Spinal cord (tissue), 10 donors: ENCODE measurements around the gene ZNF385C. TPM values are rescaled to one million over a fixed set of nuclear protein-coding genes. Genes with fewer than 3 reads are reported as not detected.

Source experiments
- DNase-seq, 6 donors: peaks; one replicate each; pipeline versions ENCODE4 v3.0.0 to v3.0.0-alpha.2; 2013 to 2015; ENCODE audit warnings: low spot score in 6 of 6, low read depth in 4 of 6
- H3K27ac ChIP-seq: one replicate; pipeline ENCODE4 v1.5.1; 2013; ENCODE audit warnings: low read depth, low read length, control low read depth
- H3K27me3 ChIP-seq: one replicate; pipeline ENCODE4 v1.6.1; 2013; ENCODE audit warnings: low read length; ENCODE audit not compliant: control insufficient read depth, insufficient read depth
- H3K36me3 ChIP-seq: one replicate; pipeline ENCODE4 v1.6.1; 2013; ENCODE audit warnings: low read length; ENCODE audit not compliant: control insufficient read depth, insufficient read depth
- H3K4me1 ChIP-seq: one replicate; pipeline ENCODE4 v1.6.1; 2013; ENCODE audit warnings: low read length; ENCODE audit not compliant: control insufficient read depth, insufficient read depth
- H3K4me3 ChIP-seq: one replicate; pipeline ENCODE4 v1.5.1; 2013; ENCODE audit warnings: low read depth, low read length, control low read depth
- H3K9me3 ChIP-seq: one replicate; pipeline ENCODE4 v1.6.1; 2013; ENCODE audit warnings: low read length; ENCODE audit not compliant: control insufficient read depth, insufficient read depth
- WGBS: methylation state at CpG from one replicate; pipeline ENCODE4 v1.1.5; 2013; ENCODE audit warnings: missing lambda C conversion rate; ENCODE audit not compliant: insufficient coverage; 5-methylcytosine and 5-hydroxymethylcytosine counted together
- polyA plus RNA-seq, 2 donors: library from polyadenylated mRNA; unstranded; fragments of 120-200 nt; gene quantifications; one replicate each; pipeline ENCODE4 v1.2.1, GENCODE V29; 2013; ENCODE audit not compliant: insufficient read length in 2 of 2
- total RNA-seq, 2 donors: library from RNA; depleted of rRNA in 1 of 2; stranded (reverse); fragments of 120-200 nt in 1 of 2; fragments of >200 nt in 1 of 2; gene quantifications; one replicate each; pipeline versions ENCODE4 v1.2.3 to v1.2.4, GENCODE V29; 2013 to 2014
- donor health status: healthy.

ZNF385C gene
- total and polyA plus RNA-seq, 4 donors: 0.50 to 7.3 (median 3.9) TPM

GRCh38 chr17:42135664-42136653, 37.7 kb upstream of the ZNF385C start:
- 82% methylated on average over 9 of the region's 15 CpGs for WGBS
- DNase-seq: no peak
- H3K36me3 ChIP-seq: peaks cover 7% of the 10 kb centered on the region
- no peaks in the 10 kb centered on the region for H3K27me3 ChIP-seq
- H3K4me3 ChIP-seq: no peak overlapping the region
- H3K9me3 ChIP-seq: no peaks in the 10 kb centered on the region
- H3K27ac ChIP-seq: no peak overlapping the region
- H3K4me1 ChIP-seq: peaks cover 43% of the 10 kb centered on the region

DNA sequence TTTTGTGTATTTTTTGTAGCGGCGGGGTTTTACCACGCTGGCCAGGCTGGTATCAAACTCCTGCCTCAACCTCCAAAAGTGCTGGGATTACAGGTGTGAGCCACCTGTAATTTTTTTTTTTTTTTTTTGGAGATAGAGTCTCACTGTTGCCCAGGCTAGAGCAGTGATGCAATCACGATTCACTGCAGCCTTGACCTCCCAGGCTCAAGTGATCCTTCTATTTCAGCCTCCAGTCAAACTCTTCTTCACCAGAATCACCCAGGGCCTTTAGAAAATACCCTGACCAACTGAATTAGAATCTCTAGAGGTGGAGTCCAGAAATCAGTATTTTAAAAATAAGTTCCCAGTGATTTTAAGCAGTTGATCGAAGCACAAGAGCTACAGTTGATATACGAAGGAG, 36.9 kb upstream of the ZNF385C start:
- no peaks in the 10 kb centered on the region for H3K9me3 ChIP-seq
- no peak overlapping the region for H3K27ac ChIP-seq
- H3K4me1 ChIP-seq: peaks cover 51% of the 10 kb centered on the region
- 92% methylated on average over 2 of the region's 6 CpGs for WGBS
- no peak overlapping the region for H3K4me3 ChIP-seq
- no peaks in the 10 kb centered on the region for H3K27me3 ChIP-seq
- no peak for DNase-seq
- peaks cover 13% of the 10 kb centered on the region for H3K36me3 ChIP-seq

DNA sequence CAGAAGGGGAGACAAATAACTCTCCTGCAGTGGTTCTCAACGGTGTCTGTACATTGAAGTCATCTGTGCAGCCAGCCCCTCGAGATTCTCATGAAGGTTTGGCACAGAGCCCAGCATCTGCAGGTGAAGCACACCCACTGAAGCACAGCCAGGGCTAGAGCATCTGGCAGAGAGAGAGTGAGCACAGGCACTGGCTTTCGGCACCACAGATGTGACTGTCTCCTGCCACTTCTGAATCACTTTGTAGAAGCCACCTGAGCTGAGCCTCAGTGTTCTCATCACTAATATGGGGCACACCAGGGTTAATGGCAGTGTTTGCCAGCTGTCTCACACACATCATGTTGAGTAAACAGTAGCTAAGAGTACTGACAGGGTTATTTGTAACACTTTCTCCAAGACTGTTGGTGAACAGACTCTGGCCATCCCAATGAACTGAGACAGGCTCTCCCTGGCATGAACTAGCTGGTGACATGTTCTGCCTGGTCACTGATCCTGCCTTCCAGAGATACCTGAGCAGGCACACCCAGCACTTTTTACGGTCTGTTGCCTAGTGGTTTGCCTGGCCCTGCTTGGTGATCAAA, 35.3 kb upstream of the ZNF385C start:
- H3K4me1 ChIP-seq: peaks cover 42% of the 10 kb centered on the region

GRCh38 chr17:42132941-42133340, 34.7 kb upstream of the ZNF385C start:
- Histone ChIP-seq H3K36me3 (peaks cover 35% of the 10 kb centered on the region), H3K9me3 (no peaks in the 10 kb centered on the region), H3K27me3 (no peaks in the 10 kb centered on the region), H3K4me1 (peaks cover 37% of the 10 kb centered on the region), H3K27ac (peak overlapping the region; percentile 72), H3K4me3 (no peak overlapping the region)
- WGBS: 27% methylated on average over 3 of the region's 3 CpGs
- peak in 2 of 6 donors; percentile 67 to 76 for DNase-seq

More for the DNA sequence above, 35.3 kb upstream of the ZNF385C start:
- Histone ChIP-seq H3K9me3 (no peaks in the 10 kb centered on the region), H3K4me3 (no peak overlapping the region), H3K27me3 (no peaks in the 10 kb centered on the region), H3K36me3 (peaks cover 29% of the 10 kb centered on the region), H3K27ac (peak overlapping the region; percentile 70)
- WGBS: 32% methylated on average over 4 of the region's 4 CpGs
- DNase-seq: peak in 1 of 6 donors; percentile 82

DNA sequence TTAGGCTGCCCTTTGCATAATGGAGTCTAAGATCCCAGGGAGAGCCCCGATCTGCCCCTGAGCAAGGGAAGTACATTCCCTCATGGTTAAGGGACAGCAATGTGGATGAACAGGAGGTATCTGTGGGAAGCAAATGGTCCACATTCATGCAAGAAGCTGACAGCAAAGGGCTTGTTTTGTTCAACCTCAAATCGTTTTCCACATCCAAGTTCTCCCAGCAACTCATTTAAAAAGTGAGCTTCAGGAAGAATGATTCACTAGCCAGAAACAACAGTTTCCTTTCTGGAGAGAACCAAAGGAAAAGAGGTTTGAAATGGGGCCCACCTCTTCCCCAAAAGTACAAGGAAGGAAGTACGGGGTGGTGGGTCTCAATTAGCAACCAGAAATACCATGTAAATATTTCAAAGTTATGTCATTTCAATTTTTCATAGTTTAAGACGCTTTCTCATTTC, 33.7 kb upstream of the ZNF385C start:
- Histone ChIP-seq H3K27ac (peak overlapping the region; percentile 72), H3K4me1 (peaks cover 37% of the 10 kb centered on the region)
- 67% methylated on average over 1 of the region's 4 CpGs for WGBS

DNA sequence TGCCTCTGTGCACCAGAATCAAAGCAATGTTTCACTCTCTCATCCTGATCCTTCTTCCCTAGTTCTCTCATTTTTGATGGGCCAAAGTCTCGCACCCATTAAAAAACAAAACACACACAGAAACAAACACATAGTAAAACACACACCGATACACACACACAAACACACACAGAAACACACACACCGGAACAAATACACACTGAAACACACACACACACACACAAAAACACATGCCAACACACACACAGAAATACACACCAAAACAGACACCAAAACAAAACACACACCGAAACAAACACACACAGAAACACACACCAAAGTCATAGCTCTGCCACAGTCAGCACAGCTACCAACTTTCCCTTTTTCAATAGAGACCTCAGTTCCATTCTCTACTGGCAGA, 33.0 kb upstream of the ZNF385C start:
- no peaks in the 10 kb centered on the region for H3K27me3 ChIP-seq
- H3K9me3 ChIP-seq: no peaks in the 10 kb centered on the region
- whole genome bisulfite sequencing: 85% methylated on average over 3 of the region's 4 CpGs
- peaks cover 37% of the 10 kb centered on the region for H3K4me1 ChIP-seq
- peaks cover 45% of the 10 kb centered on the region for H3K36me3 ChIP-seq
- no peak overlapping the region for H3K4me3 ChIP-seq
- peak overlapping the region; percentile 72 for H3K27ac ChIP-seq
- DNase-seq: no peak

More for the DNA sequence above, 33.7 kb upstream of the ZNF385C start:
- Histone ChIP-seq H3K4me3 (no peak overlapping the region), H3K36me3 (peaks cover 42% of the 10 kb centered on the region), H3K9me3 (no peaks in the 10 kb centered on the region), H3K27me3 (no peaks in the 10 kb centered on the region)
- DNase-seq: peak in 2 of 6 donors; percentile 9 to 45

GRCh38 chr17:42130310-42130936, 32.1 kb upstream of the ZNF385C start:
- no peaks in the 10 kb centered on the region for H3K9me3 ChIP-seq
- peaks cover 37% of the 10 kb centered on the region for H3K4me1 ChIP-seq
- 92% methylated on average over 10 of the region's 16 CpGs for WGBS
- peaks cover 53% of the 10 kb centered on the region for H3K36me3 ChIP-seq
- H3K27me3 ChIP-seq: no peaks in the 10 kb centered on the region
- H3K4me3 ChIP-seq: no peak overlapping the region
- H3K27ac ChIP-seq: peak overlapping the region; percentile 72
- no peak for DNase-seq

GRCh38 chr17:42129109-42129837, 31.0 kb upstream of the ZNF385C start:
- WGBS: 88% methylated on average over 4 of the region's 8 CpGs
- no peak overlapping the region for H3K27ac ChIP-seq

GRCh38 chr17:42127414-42127813, 29.1 kb upstream of the ZNF385C start:
- H3K4me1 ChIP-seq: peaks cover 25% of the 10 kb centered on the region
- no peaks in the 10 kb centered on the region for H3K27me3 ChIP-seq
- H3K27ac ChIP-seq: no peak overlapping the region
- 80% methylated on average over 2 of the region's 6 CpGs for WGBS
- DNase-seq: no peak
- no peaks in the 10 kb centered on the region for H3K9me3 ChIP-seq
- no peak overlapping the region for H3K4me3 ChIP-seq
- peaks cover 67% of the 10 kb centered on the region for H3K36me3 ChIP-seq

More at GRCh38 chr17:42129109-42129837, 31.0 kb upstream of the ZNF385C start:
- Histone ChIP-seq H3K4me1 (peaks cover 37% of the 10 kb centered on the region), H3K27me3 (no peaks in the 10 kb centered on the region), H3K4me3 (no peak overlapping the region), H3K9me3 (no peaks in the 10 kb centered on the region), H3K36me3 (peaks cover 58% of the 10 kb centered on the region)
- no peak for DNase-seq
